RWPE1 (cell line): ENCODE measurements around the gene IFT25.

Source experiments
- CTCF ChIA-PET: fragments of 350-600 bp; sonication (Branson Sonifier 250); formaldehyde crosslinking; extraction: SDS; loops from one replicate; lab custom pipeline; 2021; lab: Yijun Ruan, JAX
- POLR2A ChIA-PET: fragments of 400-600 bp; formaldehyde crosslinking; extraction: SDS; loops from one replicate; lab custom pipeline; 2020; ENCODE audit warnings: antibody characterized with exemption; ENCODE audit not compliant: low non-redundant PET; lab: Yijun Ruan, JAX
- DNase-seq: peaks from one replicate; pipeline ENCODE4 v3.0.0; 2012; ENCODE audit warnings: low spot score
- H3K27ac ChIP-seq: fragments of 450-650 bp; 2 replicates; pipeline ENCODE4 v1.5.1; 2017
- CTCF ChIP-seq: fragments of 450-650 bp; conservative IDR thresholded peaks from 2 replicates; pipeline ENCODE4 v1.5.1; 2017; ENCODE audit warnings: low read depth, mild to moderate bottlenecking

The IFT25 gene

GRCh38 chr1:53944469-53945182 lies 873 bp downstream of the IFT25 start:
- POLR2A ChIA-PET = no interaction called here
- peak overlapping the region; percentile 90 for H3K27ac ChIP-seq
- DNase-seq = no peak
- no peak for TF ChIP-seq CTCF
- CTCF ChIA-PET = no interaction called here

GRCh38 chr1:53943490-53944043 lies 1.9 kb downstream of the IFT25 start:
- DNase-seq = no peak
- H3K27ac ChIP-seq = no peak overlapping the region; the same call in 1 of the 2 replicates
- ChIA-PET CTCF (no interaction called here), POLR2A (no interaction called here)
- TF ChIP-seq CTCF = no peak

- no peak for DNase-seq
- TF ChIP-seq CTCF = no peak
- H3K27ac ChIP-seq = no peak overlapping the region
- ChIA-PET CTCF (no interaction called here), POLR2A (no interaction called here)
These were observed 2.4 kb downstream of the IFT25 start for GRCh38 chr1:53943090-53943489.

DNA sequence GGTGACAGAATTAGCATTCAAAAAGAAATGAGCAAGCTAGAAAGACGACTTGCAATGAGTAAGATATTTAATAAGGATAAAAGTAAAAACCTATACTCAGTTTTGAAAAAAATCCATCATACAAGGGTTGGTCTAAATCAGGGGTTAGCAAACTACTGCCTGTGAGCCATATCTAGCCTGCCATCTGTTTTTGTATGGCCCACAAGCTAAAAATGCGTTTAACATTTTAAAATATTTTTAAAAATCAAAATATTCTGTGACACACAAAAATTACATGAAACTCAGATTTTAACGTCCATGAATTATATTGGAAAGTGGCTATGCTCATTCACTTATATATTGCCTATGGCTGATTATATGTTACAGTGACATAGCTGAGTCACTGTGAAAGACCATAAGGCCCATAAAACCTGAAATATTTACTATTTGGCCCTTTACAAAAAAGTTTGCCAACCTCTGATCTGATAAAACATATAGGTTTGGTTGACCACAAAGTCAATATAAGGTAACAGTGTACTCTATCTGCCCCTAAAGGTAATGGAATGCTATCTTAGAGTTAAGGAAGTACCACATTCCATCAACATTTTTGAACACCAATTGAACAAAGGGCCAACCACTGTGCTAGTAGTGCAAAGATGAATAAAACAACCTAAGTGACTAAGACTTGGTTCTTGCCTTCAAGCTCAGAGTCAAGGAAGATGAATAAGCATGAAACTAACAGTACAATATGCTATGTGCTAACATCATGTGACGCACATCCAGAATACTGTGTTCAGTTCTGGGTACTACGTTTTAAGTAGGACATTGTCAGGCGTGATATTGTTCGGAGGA lies 3.2 kb downstream of the IFT25 start:
- no peak overlapping the region for H3K27ac ChIP-seq
- DNase-seq = no peak
- ChIA-PET POLR2A (no interaction called here), CTCF (no interaction called here)
- no peak for TF ChIP-seq CTCF

DNA sequence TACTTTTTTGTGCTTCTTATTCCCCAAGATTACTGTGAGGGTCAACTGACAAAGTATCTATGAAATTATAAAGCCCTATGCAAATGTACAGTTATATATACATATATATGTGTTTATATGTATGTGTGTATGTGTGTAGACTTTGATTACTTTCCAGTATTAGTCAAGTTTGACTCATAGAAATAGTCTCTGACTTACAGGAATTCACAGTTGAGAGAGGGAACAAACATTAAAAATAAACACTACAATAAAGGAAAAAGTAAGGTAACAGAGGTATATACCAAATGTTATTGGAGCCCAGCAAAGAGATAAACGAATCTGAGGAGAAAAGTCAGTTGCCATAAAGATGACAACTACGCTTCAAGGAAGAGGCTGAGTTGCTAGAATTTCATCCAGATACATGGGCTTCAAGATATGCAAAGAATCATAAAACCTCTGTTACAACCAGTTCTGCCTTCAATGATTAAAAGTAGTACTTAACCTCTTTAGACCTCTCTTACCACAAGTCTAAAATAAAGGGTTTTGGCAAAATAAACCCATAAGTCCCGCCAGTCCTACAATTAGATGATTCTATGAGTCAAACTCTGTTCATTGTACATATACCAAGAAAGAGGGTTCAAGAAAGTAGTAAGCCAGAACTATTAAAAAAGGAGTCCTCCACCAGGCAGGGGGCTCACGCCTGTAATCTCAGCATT lies 7.2 kb downstream of the IFT25 start:
- CTCF ChIA-PET = no interaction called here
- no peak for DNase-seq
- TF ChIP-seq CTCF = no peak
- POLR2A ChIA-PET = no interaction called here
- no peak overlapping the region for H3K27ac ChIP-seq

GRCh38 chr1:53936430-53936829 lies 9.1 kb downstream of the IFT25 start:
- ChIA-PET CTCF (interaction anchor here (0.6 kb wide), 1 partner anchor 58 kb away, joined by 3 read pairs; no protein-coding TSS in a partner anchor), POLR2A (no interaction called here)
- no peak for DNase-seq
- H3K27ac ChIP-seq = no peak overlapping the region
- no peak for TF ChIP-seq CTCF
